HepG2 (cell line): Measurements from ENCODE around the gene TBC1D22A. TPM values are rescaled to one million over a fixed set of nuclear protein-coding genes. Genes with fewer than 3 reads are reported as not detected.

Experiments used
- ATAC-seq: fragments of 200-7000 bp; cut with Tn5 transposase; 3 replicates; pipeline ENCODE4 v1.9.1; 2020; ENCODE audit warnings: mild to moderate bottlenecking, moderate library complexity
- BruUV-seq: library from RNA; stranded (reverse); fragments of 400-500 nt; replicated peaks from 2 replicates; lab custom pipeline; 2021; lab: Mats Ljungman, UMichigan
- CTCF ChIA-PET: fragments of 300-600 bp; formaldehyde crosslinking; extraction: SDS; loops from one replicate; lab custom pipeline; 2021; ENCODE audit warnings: low total read pairs, inconsistent platforms, low intra/inter-chr PET ratio; lab: Yijun Ruan, JAX
- POLR2A ChIA-PET: fragments of 350-600 bp; sonication (Branson Sonifier 250); formaldehyde crosslinking; loops from one replicate; lab custom pipeline; 2020; ENCODE audit warnings: antibody characterized with exemption, inconsistent platforms; lab: Yijun Ruan, JAX
- DNase-seq: peaks from one replicate; pipeline ENCODE4 v3.0.0-alpha.2; 2015; ENCODE audit warnings: low spot score
- FAIRE-seq: peaks from 3 replicates; lab custom pipeline; 2011; peaks lifted over from hg19 to GRCh38; lab: Jason Lieb, UNC
- H2AFZ ChIP-seq: one replicate; pipeline ENCODE4 v1.6.1; 2011; ENCODE audit warnings: low read length, inconsistent platforms
- H3K27ac ChIP-seq: fragments of 300-600 bp; 3 replicates; pipeline ENCODE4 v1.8.0; 2011; ENCODE audit warnings: mixed run types, mild to moderate bottlenecking, mixed read lengths, low read length, inconsistent platforms; ENCODE audit not compliant: insufficient read depth; ENCODE audit errors: extremely low read length
- H3K27me3 ChIP-seq, 2 experiments: fragments of 200-600 bp in 1 of 2; 2 replicates in 1 of 2; 3 replicates in 1 of 2; pipeline versions ENCODE4 v1.6.0 to v1.8.0; 2011; ENCODE audit warnings: low read length in 2 of 2, mild to moderate bottlenecking in 2 of 2, moderate library complexity in 2 of 2, inconsistent platforms in 1 of 2; ENCODE audit not compliant: insufficient read depth in 2 of 2, control insufficient read depth in 1 of 2
- H3K36me3 ChIP-seq, 2 experiments: fragments of 200-600 bp in 1 of 2; replicated peaks in 1 of 2; 2 replicates in 1 of 2; 3 replicates in 1 of 2; pipeline versions ENCODE4 v1.5.1 to v1.8.0; 2011; ENCODE audit warnings: low read length in 2 of 2, inconsistent platforms in 1 of 2; ENCODE audit not compliant: insufficient read depth in 2 of 2, control insufficient read depth in 1 of 2
- H3K4me1 ChIP-seq: 2 replicates; pipeline ENCODE4 v1.5.1; 2012; ENCODE audit warnings: low read length, inconsistent platforms; ENCODE audit not compliant: insufficient read depth
- H3K4me2 ChIP-seq: 2 replicates; pipeline ENCODE4 v1.6.0; 2011; ENCODE audit warnings: low read depth, low read length, inconsistent platforms
- H3K4me3 ChIP-seq, 3 experiments: fragments of 200-600 bp in 1 of 3; sonication (generic), shearing (Covaris generic) in 1 of 3; replicated peaks in 1 of 3; 2 replicates each; pipeline ENCODE4 v1.5.1; 2011 to 2016; ENCODE audit warnings: low read length in 3 of 3, inconsistent platforms in 2 of 3, low read depth in 2 of 3, mild to moderate bottlenecking in 2 of 3, control low read depth in 1 of 3, mixed read lengths in 1 of 3; ENCODE audit not compliant: insufficient read depth in 1 of 3
- H3K79me2 ChIP-seq: one replicate; pipeline ENCODE4 v1.6.1; 2011; ENCODE audit warnings: low read length, inconsistent platforms; ENCODE audit not compliant: insufficient read depth
- H3K9ac ChIP-seq: 2 replicates; pipeline ENCODE4 v1.6.0; 2011; ENCODE audit warnings: mild to moderate bottlenecking, low read depth, low read length, inconsistent platforms; ENCODE audit not compliant: insufficient read depth
- H3K9me3 ChIP-seq: 2 replicates; pipeline ENCODE4 v1.5.1; 2012; ENCODE audit warnings: mild to moderate bottlenecking, low read length
- H4K20me1 ChIP-seq: 2 replicates; pipeline ENCODE4 v1.6.0; 2011; ENCODE audit warnings: inconsistent platforms, mild to moderate bottlenecking, low read length, moderate library complexity; ENCODE audit not compliant: insufficient read depth
- ARNT2 ChIP-seq: sonication (generic); formaldehyde crosslinking; IDR thresholded peaks from 2 replicates; pipeline ENCODE4 v1.8.0; 2022; ENCODE audit warnings: mild to moderate bottlenecking, low read depth, missing genetic modification reagents, moderate library complexity
- ATF6 ChIP-seq: sonication (generic); formaldehyde crosslinking; conservative IDR thresholded peaks from 2 replicates; pipeline ENCODE4 v1.4.0; 2020; ENCODE audit warnings: missing genetic modification reagents
- CSRNP1 ChIP-seq: sonication (generic); formaldehyde crosslinking; IDR thresholded peaks from 2 replicates; pipeline ENCODE4 v1.8.1; 2023; ENCODE audit warnings: mild to moderate bottlenecking, missing genetic modification reagents
- DMTF1 ChIP-seq: sonication (generic); formaldehyde crosslinking; IDR thresholded peaks from 2 replicates; pipeline ENCODE4 v1.4.0; 2020; ENCODE audit warnings: mild to moderate bottlenecking, missing genetic modification reagents
- MZF1 ChIP-seq: sonication (generic); formaldehyde crosslinking; IDR thresholded peaks from 2 replicates; pipeline ENCODE4 v1.8.1; 2023; ENCODE audit warnings: mild to moderate bottlenecking, missing genetic modification reagents, borderline replicate concordance
- SPEN ChIP-seq: sonication (generic); formaldehyde crosslinking; IDR thresholded peaks from 2 replicates; pipeline ENCODE4 v1.5.1; 2020; ENCODE audit warnings: low read depth, mild to moderate bottlenecking, missing genetic modification reagents
- ZNF354B ChIP-seq: sonication (generic); formaldehyde crosslinking; IDR thresholded peaks from 2 replicates; pipeline ENCODE4 v1.8.0; 2022; ENCODE audit warnings: mild to moderate bottlenecking, missing genetic modification reagents
- ZNF543 ChIP-seq: sonication (generic); formaldehyde crosslinking; IDR thresholded peaks from 2 replicates; pipeline ENCODE4 v1.4.0; 2020; ENCODE audit warnings: mild to moderate bottlenecking, missing genetic modification reagents
- ZNF768 ChIP-seq: sonication (generic); formaldehyde crosslinking; IDR thresholded peaks from 2 replicates; pipeline ENCODE4 v1.4.0; 2020; ENCODE audit warnings: missing genetic modification reagents
- WGBS: methylation state at CpG from one replicate; pipeline ENCODE4 v1.1.6; 2017; ENCODE audit warnings: low lambda C conversion rate; 5-methylcytosine and 5-hydroxymethylcytosine counted together
- in situ Hi-C: cut with HindIII; loops from 2 replicates; pipeline ENCODE4 v1.10.0; 2017; ENCODE audit warnings: low pct_unique_long_range_greater_than_20kb; ENCODE audit not compliant: extremely low pct_ligation_motif_present
- intact Hi-C: fragments of 100-400 bp; cut with micrococcal nuclease; formaldehyde crosslinking; loops from one replicate; pipeline ENCODE4 v1.10.0; 2022; ENCODE audit not compliant: unreplicated experiment
- polyA plus RNA-seq, 8 experiments: library from polyadenylated mRNA; depleted of rRNA in 3 of 8; stranded (reverse) in 7 of 8; unstranded in 1 of 8; fragments of >200 nt; fragmentation: Illumina TruSeq in 4 of 8; extraction: Trizol in 4 of 8; gene quantifications; 2 replicates each; pipeline versions ENCODE4 v1.2.1 to v1.2.3, GENCODE V29; 2011 to 2016; ENCODE audit warnings: low read depth in 4 of 8, missing spikeins in 1 of 8, mixed read lengths in 1 of 8; ENCODE audit not compliant: insufficient read depth in 1 of 8
- total RNA-seq, 5 experiments: library from RNA; depleted of rRNA; stranded (reverse); fragments of >200 nt; fragmentation: Illumina TruSeq; extraction: Trizol; gene quantifications; 2 replicates each; pipeline ENCODE4 v1.2.3, GENCODE V29; 2016; ENCODE audit warnings: low read depth in 1 of 5

Gene TBC1D22A
- total and polyA plus RNA-seq, 2 of the 13 experiments (the other 11 are each of a cell fraction or from before 2014, with no cell fraction given), result 17.3 to 18.0 TPM

- TF ChIP-seq ATF6 (CRISPR knock-in tag), result no peak
Observed at GRCh38 chr22:46946383-46946962, 184.0 kb downstream of the TBC1D22A start (continued).

GRCh38 chr22:46947516-46948257 is 185.2 kb downstream of the TBC1D22A start:
- Histone ChIP-seq H3K9ac (no peak overlapping the region), H3K4me1 (no peaks in the 10 kb centered on the region), H3K36me3 (peaks cover 9 to 17% of the 10 kb centered on the region in 2 experiments), H3K4me3 (no peak overlapping the region), H3K27me3 (no peaks in the 10 kb centered on the region), H2AFZ (no peak overlapping the region), H3K4me2 (no peak overlapping the region), H3K27ac (no peak overlapping the region), H3K79me2 (no peaks in the 10 kb centered on the region), H3K9me3 (no peaks in the 10 kb centered on the region), H4K20me1 (no peaks in the 10 kb centered on the region)
- no TSS peak for BruUV-seq
- FAIRE-seq, result no peak
- intact Hi-C loops, result no loop called here
- ATAC-seq, result no peak
- TF ChIP-seq SPEN (CRISPR knock-in tag), result no peak
- TF ChIP-seq ZNF354B, result no peak
- TF ChIP-seq ZNF768 (CRISPR knock-in tag), result no peak
- no peak for TF ChIP-seq MZF1 (CRISPR knock-in tag)
- no peak for TF ChIP-seq ZNF543 (CRISPR knock-in tag)
- no peak for TF ChIP-seq DMTF1 (CRISPR knock-in tag)
- TF ChIP-seq ARNT2 (CRISPR knock-in tag), result no peak
- TF ChIP-seq CSRNP1 (CRISPR knock-in tag), result no peak
- in situ Hi-C loops, result no loop called here
- ChIA-PET POLR2A (no interaction called here), CTCF (no interaction called here)
- 96% methylated on average over 14 of the region's 14 CpGs for WGBS
- DNase-seq, result no peak
